ENCODE data around the gene STRIP2. TPM values are rescaled to one million over a fixed set of nuclear protein-coding genes. Genes with fewer than 3 reads are reported as not detected.
A peak's percentile ranks its signal among the peaks of the same experiment; 100 is the strongest.

STRIP2 gene
- total RNA-seq, 1 experiment from 2014 or later, result 104 TPM

- DNase-seq (ENCODE audit: low read depth), result peak; percentile 36
Observed at GRCh38 chr7:129492391-129492790, 58.2 kb downstream of the STRIP2 start.

- peak; percentile 66 for DNase-seq (ENCODE audit: low read depth)
Observed at GRCh38 chr7:129493555-129493954, 59.3 kb downstream of the STRIP2 start.

GRCh38 chr7:129494041-129494440 is 59.8 kb downstream of the STRIP2 start:
- DNase-seq (ENCODE audit: low read depth), result peak; percentile 94

- no peak for DNase-seq (ENCODE audit: low read depth)
Observed at GRCh38 chr7:129495987-129496386, 61.8 kb downstream of the STRIP2 start.

- no peak for DNase-seq (ENCODE audit: low read depth)
Observed at GRCh38 chr7:129496653-129497052, 62.4 kb downstream of the STRIP2 start.

GRCh38 chr7:129497156-129497555 is 62.9 kb downstream of the STRIP2 start:
- DNase-seq (ENCODE audit: low read depth), result no peak

GRCh38 chr7:129498021-129498420 is 63.8 kb downstream of the STRIP2 start:
- DNase-seq (ENCODE audit: low read depth), result no peak

- no peak for DNase-seq (ENCODE audit: low read depth)
Observed at GRCh38 chr7:129499999-129500398, 65.8 kb downstream of the STRIP2 start.

GRCh38 chr7:129501760-129502707 is 67.8 kb downstream of the STRIP2 start, which contains the start of gene SMKR1:
Gene SMKR1 (plus strand): TSS chr7:129502531. CDS start chr7:129502825, 294 bp downstream.
- peak; percentile 55 for DNase-seq (ENCODE audit: low read depth)

GRCh38 chr7:129502708-129503685 is 68.8 kb downstream of the STRIP2 start:
- DNase-seq (ENCODE audit: low read depth), result no peak

GRCh38 chr7:129503725-129504124 is 69.5 kb downstream of the STRIP2 start:
- no peak for DNase-seq (ENCODE audit: low read depth)

- no peak for DNase-seq (ENCODE audit: low read depth)
Observed at GRCh38 chr7:129512192-129512591, 78.0 kb downstream of the STRIP2 start.

GRCh38 chr7:129513546-129513945 is 79.3 kb downstream of the STRIP2 start:
- DNase-seq (ENCODE audit: low read depth), result no peak

GRCh38 chr7:129514683-129515082 is 80.5 kb downstream of the STRIP2 start:
- DNase-seq (ENCODE audit: low read depth), result peak; percentile 38

- no peak for DNase-seq (ENCODE audit: low read depth)
Observed at GRCh38 chr7:129515381-129515780, 81.1 kb downstream of the STRIP2 start.

- DNase-seq (ENCODE audit: low read depth), result no peak
Observed at GRCh38 chr7:129517931-129518330, 83.7 kb downstream of the STRIP2 start.

GRCh38 chr7:129519464-129519863 is 85.2 kb downstream of the STRIP2 start:
- DNase-seq (ENCODE audit: low read depth), result no peak

GRCh38 chr7:129522088-129522970 is 88.1 kb downstream of the STRIP2 start:
- DNase-seq (ENCODE audit: low read depth), result no peak

- no peak for DNase-seq (ENCODE audit: low read depth)
Observed at GRCh38 chr7:129522971-129523340, 88.7 kb downstream of the STRIP2 start.

GRCh38 chr7:129523924-129524323 is 89.7 kb downstream of the STRIP2 start:
- no peak for DNase-seq (ENCODE audit: low read depth)

GRCh38 chr7:129524405-129524804 is 90.2 kb downstream of the STRIP2 start:
- DNase-seq (ENCODE audit: low read depth), result peak; percentile 90

All from LHCN-M2 (cell line).